ENCODE measurements around the gene CPLX1.

Gene CPLX1

GRCh38 chr4:825971-826330 is at the start of gene CPLX1:
Gene CPLX1, minus strand, starts transcription at chr4:826129. Its CDS starts 1,607 bp downstream, at chr4:824522.
- DNase-seq = peak; percentile 81

GRCh38 chr4:874971-875817 is 49.3 kb upstream of the CPLX1 start:
- no peak for DNase-seq

GRCh38 chr4:874056-874455 is 48.1 kb upstream of the CPLX1 start:
- no peak for DNase-seq

GRCh38 chr4:872241-872981 is 46.5 kb upstream of the CPLX1 start:
- DNase-seq = no peak

GRCh38 chr4:871484-871883 is 45.6 kb upstream of the CPLX1 start:
- DNase-seq = no peak

GRCh38 chr4:870951-871350 is 45.0 kb upstream of the CPLX1 start:
- DNase-seq = no peak

GRCh38 chr4:869776-870175 is 43.8 kb upstream of the CPLX1 start:
- DNase-seq = no peak

GRCh38 chr4:868421-868820 is 42.5 kb upstream of the CPLX1 start:
- DNase-seq = no peak

- no peak for DNase-seq
These were observed 41.8 kb upstream of the CPLX1 start for GRCh38 chr4:867526-868250.

GRCh38 chr4:866761-867390 is 40.9 kb upstream of the CPLX1 start:
- DNase-seq = no peak

GRCh38 chr4:866068-866760 is 40.3 kb upstream of the CPLX1 start:
- no peak for DNase-seq

- DNase-seq = no peak
These were observed 39.6 kb upstream of the CPLX1 start for GRCh38 chr4:865572-865971.

GRCh38 chr4:865121-865465 is 39.2 kb upstream of the CPLX1 start:
- no peak for DNase-seq

- DNase-seq = no peak
These were observed 38.7 kb upstream of the CPLX1 start for GRCh38 chr4:864456-865120.

GRCh38 chr4:860561-860960 is 34.6 kb upstream of the CPLX1 start:
- DNase-seq = no peak

- no peak for DNase-seq
These were observed 33.6 kb upstream of the CPLX1 start for GRCh38 chr4:859496-859895.

- no peak for DNase-seq
These were observed 33.0 kb upstream of the CPLX1 start for GRCh38 chr4:858831-859451.

- DNase-seq = no peak
These were observed 32.1 kb upstream of the CPLX1 start for GRCh38 chr4:858041-858481.

- no peak for DNase-seq
These were observed 31.5 kb upstream of the CPLX1 start for GRCh38 chr4:857461-857860.

GRCh38 chr4:856225-856901 is 30.4 kb upstream of the CPLX1 start:
- DNase-seq = no peak

- no peak for DNase-seq
These were observed 29.9 kb upstream of the CPLX1 start for GRCh38 chr4:855880-856224.

All from NCI-H69 (cell line).